GM19455 (cell line): Measurements from ENCODE around the gene PPM1B.
"Not testable (repeated sequence)": the region's sequence is repeated elsewhere in the genome, so short reads cannot be mapped to it uniquely, and the experiment has no call there.

Experiments
- ATAC-seq: cut with Tn5 transposase; IDR thresholded peaks from one replicate; pipeline ENCODE4 v1.9.1; 2021; ENCODE audit not compliant: unreplicated experiment

The PPM1B gene

GRCh38 chr2:44195714-44196113 is 27.0 kb downstream of the PPM1B start:
- ATAC-seq = no peak

GRCh38 chr2:44197816-44198215 is 29.1 kb downstream of the PPM1B start:
- no peak for ATAC-seq

- no peak for ATAC-seq
These were observed 31.3 kb downstream of the PPM1B start for GRCh38 chr2:44200011-44200410.

GRCh38 chr2:44200759-44201158 is 32.1 kb downstream of the PPM1B start:
- ATAC-seq = no peak

GRCh38 chr2:44201648-44202165 is 33.0 kb downstream of the PPM1B start:
- no peak for ATAC-seq

GRCh38 chr2:44203542-44203941 is 34.9 kb downstream of the PPM1B start:
- ATAC-seq = no peak

GRCh38 chr2:44205169-44205568 is 36.5 kb downstream of the PPM1B start:
- no peak for ATAC-seq

GRCh38 chr2:44207102-44207501 is 38.4 kb downstream of the PPM1B start:
- ATAC-seq = no peak

- ATAC-seq = not testable (repeated sequence)
These were observed 39.0 kb downstream of the PPM1B start for GRCh38 chr2:44207648-44208047.

GRCh38 chr2:44210362-44210761 is 41.7 kb downstream of the PPM1B start:
- ATAC-seq = no peak

GRCh38 chr2:44211183-44211582 is 42.5 kb downstream of the PPM1B start:
- ATAC-seq = no peak

GRCh38 chr2:44212302-44212701 is 43.6 kb downstream of the PPM1B start:
- ATAC-seq = no peak

GRCh38 chr2:44215827-44216226 is 47.2 kb downstream of the PPM1B start:
- no peak for ATAC-seq

GRCh38 chr2:44218771-44219170 is 50.1 kb downstream of the PPM1B start:
- no peak for ATAC-seq

GRCh38 chr2:44226753-44227152 is 58.1 kb downstream of the PPM1B start:
- ATAC-seq = no peak

GRCh38 chr2:44230378-44230777 is 61.7 kb downstream of the PPM1B start:
- ATAC-seq = no peak

GRCh38 chr2:44233450-44234128 is 64.9 kb downstream of the PPM1B start:
- no peak for ATAC-seq

- ATAC-seq = no peak
These were observed 68.5 kb downstream of the PPM1B start for GRCh38 chr2:44237221-44237620.

GRCh38 chr2:44242904-44243303 is 74.2 kb downstream of the PPM1B start:
- no peak for ATAC-seq

- ATAC-seq = no peak
These were observed 75.6 kb downstream of the PPM1B start for GRCh38 chr2:44244135-44244871.

GRCh38 chr2:44245083-44245861 is 76.6 kb downstream of the PPM1B start:
- ATAC-seq = no peak

- no peak for ATAC-seq
These were observed 77.8 kb downstream of the PPM1B start for GRCh38 chr2:44246436-44246835.
